ENCODE data around the gene ZGPAT. TPM values are rescaled to one million over a fixed set of nuclear protein-coding genes. Genes with fewer than 3 reads are reported as not detected.

The ZGPAT gene
- total and polyA plus RNA-seq, 2 donors (not counting 3 experiments of a cell fraction or from before 2014, with no cell fraction given), result 23.1 to 29.3 TPM

- no peak overlapping the region for H3K4me2 ChIP-seq (ENCODE audit: insufficient read depth, low read length)
- no peak overlapping the region for H3K9ac ChIP-seq (replicated peaks; ENCODE audit: extremely low read depth, insufficient read depth, low read length)
- DNase-seq (ENCODE audit: low read depth, low spot score) (no peak), FAIRE-seq (no peak)
- H3K4me3 ChIP-seq (replicated peaks in 1 of 3; ENCODE audit: insufficient read depth in 1 of 3, low read depth in 1 of 3, low read length in 3 of 3), result no peak overlapping the region
- no peaks in the 10 kb centered on the region for H3K9me1 ChIP-seq (replicated peaks; ENCODE audit: control insufficient read depth, extremely low read depth, insufficient read depth, low read length)
- no peaks in the 10 kb centered on the region for H3K9me3 ChIP-seq (replicated peaks; ENCODE audit: control insufficient read depth, insufficient read depth, low read length)
- no peak overlapping the region for H3K27ac ChIP-seq (ENCODE audit: insufficient read depth, low read depth, low read length)
- BruUV-seq (replicated peaks), result no TSS peak
- H3K36me3 ChIP-seq (ENCODE audit: control insufficient read depth in 2 of 2, extremely low read depth in 1 of 2, insufficient read depth in 2 of 2, low read length in 2 of 2), result no peaks in the 10 kb centered on the region
- H2AFZ ChIP-seq (ENCODE audit: low read depth, low read length), result no peak overlapping the region
- H3K4me1 ChIP-seq (ENCODE audit: control insufficient read depth, extremely low read depth, insufficient read depth, low read length), result peaks cover 31% of the 10 kb centered on the region
- POLR2A ChIA-PET, result no interaction called here
- CTCF ChIA-PET, result interaction anchor here (1.2 to 3.2 kb wide), 3 partner anchors 9 to 47 kb away, joined by 3 to 13 read pairs (median 4); partner anchors contain the start of genes ARFRP1 and ZGPAT
- H3K79me2 ChIP-seq (ENCODE audit: control insufficient read depth, insufficient read depth, low read length), result peaks cover 4% of the 10 kb centered on the region
- no peak for TF ChIP-seq FOS (IDR thresholded peaks at IDR 0.05; ENCODE audit: borderline replicate concordance, insufficient read depth, low read length)
- intact Hi-C loops (cut with micrococcal nuclease) (no loop called here), dilution Hi-C loops (cut with MboI; ENCODE audit: extremely low pct_ligation_motif_present, low sequenced_read_pairs) (no loop called here)
- no peaks in the 10 kb centered on the region for H3K27me3 ChIP-seq (ENCODE audit: control insufficient read depth in 2 of 2, insufficient read depth in 2 of 2, low read length in 2 of 2)
- no peaks in the 10 kb centered on the region for H4K20me1 ChIP-seq (replicated peaks; ENCODE audit: control insufficient read depth, extremely low read depth, insufficient read depth, low read length)
These were observed 18.5 kb upstream of the ZGPAT start for GRCh38 chr20:63689046-63690002.

GRCh38 chr20:63690003-63690897 lies 17.6 kb upstream of the ZGPAT start:
- no peaks in the 10 kb centered on the region for H3K9me1 ChIP-seq (replicated peaks; ENCODE audit: control insufficient read depth, extremely low read depth, insufficient read depth, low read length)
- dilution Hi-C loops (cut with MboI; ENCODE audit: extremely low pct_ligation_motif_present, low sequenced_read_pairs), result no loop called here

More at GRCh38 chr20:63690003-63690897, 17.6 kb upstream of the ZGPAT start:
- Histone ChIP-seq H3K79me2 (ENCODE audit: control insufficient read depth, insufficient read depth, low read length) (peaks cover 4% of the 10 kb centered on the region), H4K20me1 (replicated peaks; ENCODE audit: control insufficient read depth, extremely low read depth, insufficient read depth, low read length) (no peaks in the 10 kb centered on the region), H3K27me3 (ENCODE audit: control insufficient read depth in 2 of 2, insufficient read depth in 2 of 2, low read length in 2 of 2) (no peaks in the 10 kb centered on the region), H3K4me3 (replicated peaks in 1 of 3; ENCODE audit: insufficient read depth in 1 of 3, low read depth in 1 of 3, low read length in 3 of 3) (no peak overlapping the region), H3K9me3 (replicated peaks; ENCODE audit: control insufficient read depth, insufficient read depth, low read length) (no peaks in the 10 kb centered on the region), H3K4me2 (ENCODE audit: insufficient read depth, low read length) (no peak overlapping the region), H3K36me3 (ENCODE audit: control insufficient read depth in 2 of 2, extremely low read depth in 1 of 2, insufficient read depth in 2 of 2, low read length in 2 of 2) (no peaks in the 10 kb centered on the region), H2AFZ (ENCODE audit: low read depth, low read length) (no peak overlapping the region), H3K27ac (ENCODE audit: insufficient read depth, low read depth, low read length) (no peak overlapping the region), H3K9ac (replicated peaks; ENCODE audit: extremely low read depth, insufficient read depth, low read length) (no peak overlapping the region), H3K4me1 (ENCODE audit: control insufficient read depth, extremely low read depth, insufficient read depth, low read length) (peaks cover 31% of the 10 kb centered on the region)
- intact Hi-C loops (cut with micrococcal nuclease), result no loop called here
- TF ChIP-seq CTCF (IDR thresholded peaks at IDR 0.05; ENCODE audit: extremely low read depth in 1 of 2, insufficient read depth in 1 of 2, low read depth in 1 of 2, low read length in 2 of 2), result no peak
- no peak for TF ChIP-seq MAX (IDR thresholded peaks at IDR 0.05; ENCODE audit: insufficient read depth, insufficient read length)
- no peak for TF ChIP-seq GATA2 (IDR thresholded peaks at IDR 0.05; ENCODE audit: insufficient read depth, insufficient read length, low read depth, low read length)
- TF ChIP-seq JUN (IDR thresholded peaks at IDR 0.05; ENCODE audit: borderline replicate concordance, insufficient read depth, insufficient read length, low read depth), result no peak
- TF ChIP-seq POLR2AphosphoS5 (IDR thresholded peaks at IDR 0.05; ENCODE audit: insufficient read depth, low read depth, low read length), result no peak
- TF ChIP-seq POLR2A (IDR thresholded peaks at IDR 0.05; ENCODE audit: low read depth, low read length), result no peak
- no peak for TF ChIP-seq FOS (IDR thresholded peaks at IDR 0.05; ENCODE audit: borderline replicate concordance, insufficient read depth, low read length)
- no peak for TF ChIP-seq MYC (IDR thresholded peaks at IDR 0.05; ENCODE audit: low read depth, low read length)
- DNase-seq (ENCODE audit: low read depth, low spot score), result no peak
- ChIA-PET CTCF (no interaction called here), POLR2A (interaction anchor here (0.6 kb wide), 1 partner anchor 12 kb away, joined by 3 read pairs; no protein-coding TSS in a partner anchor)
- no peak for FAIRE-seq
- no TSS peak for BruUV-seq (replicated peaks)
